GM19467 (cell line): Measurements from ENCODE around the gene CCDC179.

ENCODE experiments used
- ATAC-seq: cut with Tn5 transposase; IDR thresholded peaks from one replicate; pipeline ENCODE4 v1.9.1; 2021; ENCODE audit warnings: mild to moderate bottlenecking, moderate library complexity; ENCODE audit not compliant: unreplicated experiment

Gene CCDC179

GRCh38 chr11:22860241-22860640 lies at the start of gene CCDC179:
CCDC179 (minus strand) TSS chr11:22860474; CDS start chr11:22860421, 53 bp downstream.
- no peak for ATAC-seq

DNA sequence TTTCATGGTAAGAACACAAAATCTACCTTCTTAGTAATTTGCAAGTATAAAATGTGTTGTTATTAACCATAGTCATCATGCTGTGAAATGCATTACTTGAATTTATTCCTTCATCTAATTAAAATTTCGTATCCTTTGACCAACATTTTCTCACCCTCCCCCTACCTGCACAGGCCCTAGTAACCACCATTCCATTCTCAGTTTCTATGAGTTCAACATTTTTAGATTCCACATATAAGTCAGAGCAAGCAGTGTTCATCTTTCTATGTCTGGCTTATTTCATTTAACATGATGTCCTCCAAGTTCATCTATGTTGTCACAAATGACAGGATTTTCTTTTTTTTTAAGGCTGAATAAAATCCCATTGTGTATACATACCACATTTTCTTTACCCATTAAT lies 43.5 kb upstream of the CCDC179 start:
- ATAC-seq, result peak; percentile 58

- no peak for ATAC-seq
These were observed 41.3 kb upstream of the CCDC179 start for GRCh38 chr11:22901603-22902002.

DNA sequence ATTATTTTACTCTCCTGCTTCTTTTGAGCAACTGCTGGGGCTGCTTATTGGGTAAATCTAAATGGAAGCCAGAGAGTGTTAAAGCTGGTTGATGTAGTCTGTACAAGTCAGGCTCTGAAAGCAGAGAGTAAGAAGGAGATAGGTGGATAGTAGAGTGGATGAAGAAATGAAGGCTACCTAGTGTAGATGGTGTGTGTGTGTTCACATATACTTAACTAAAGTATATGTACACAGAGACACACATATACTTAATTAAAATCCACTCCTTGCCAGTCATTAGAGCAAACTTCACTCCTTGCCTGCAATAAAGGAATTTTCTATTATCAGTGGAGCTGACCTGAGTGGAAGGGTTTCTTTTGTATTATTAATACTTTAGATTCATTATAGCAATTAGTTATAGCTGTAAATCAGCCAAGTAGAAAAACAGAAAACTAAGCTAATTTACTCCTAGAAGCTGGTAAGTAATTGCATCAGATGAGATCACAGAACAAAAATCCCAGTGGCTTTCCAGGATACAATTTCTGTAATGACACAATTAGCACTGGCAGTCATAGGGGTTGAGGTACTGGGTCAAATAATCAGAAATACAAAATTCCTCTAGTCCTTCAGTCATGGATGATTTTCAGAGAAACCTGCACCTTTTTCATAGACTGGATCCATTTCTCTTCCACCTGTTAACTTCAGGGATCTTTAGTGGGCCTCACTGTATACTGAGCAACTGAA lies 40.7 kb upstream of the CCDC179 start:
- ATAC-seq, result no peak

DNA sequence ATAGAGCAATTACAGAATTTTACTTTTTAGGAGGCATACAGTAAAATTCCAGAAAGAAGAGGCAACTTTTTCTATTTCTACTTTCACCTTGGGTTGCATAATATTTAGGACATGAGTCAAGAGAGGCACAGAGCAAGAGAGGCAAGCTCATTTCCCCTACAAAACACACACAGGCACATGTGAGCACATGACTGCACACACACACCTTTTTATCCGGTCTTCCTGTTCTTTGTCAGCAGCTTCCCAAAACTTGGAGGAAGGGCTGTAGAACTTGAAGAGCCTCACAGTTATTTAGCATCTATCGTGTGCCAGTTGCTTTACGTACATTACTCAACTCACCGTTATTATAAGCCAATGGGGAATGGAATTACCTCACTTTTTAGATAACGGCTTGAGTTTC lies 37.8 kb upstream of the CCDC179 start:
- ATAC-seq, result no peak

- ATAC-seq, result no peak
These were observed 30.0 kb upstream of the CCDC179 start for GRCh38 chr11:22890227-22890626.

DNA sequence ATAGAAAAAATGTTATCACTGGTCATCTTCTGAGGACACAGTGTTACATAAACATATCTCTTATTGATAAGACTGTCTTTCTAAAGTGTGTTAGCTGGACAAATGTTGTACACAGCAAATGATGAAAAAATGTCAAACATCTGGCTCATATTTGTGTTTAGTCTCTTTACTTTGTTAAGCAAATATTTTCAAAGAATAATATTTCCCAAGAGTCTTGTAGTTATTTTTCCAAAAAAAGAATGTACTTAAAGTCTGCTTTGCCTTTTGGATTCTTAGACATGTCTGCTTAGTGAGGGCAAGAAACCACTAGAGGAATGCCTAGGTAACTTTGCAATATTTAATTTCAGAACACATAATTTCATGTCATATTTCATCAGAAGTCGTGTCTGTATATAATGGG lies 23.9 kb upstream of the CCDC179 start:
- ATAC-seq, result no peak

- ATAC-seq, result no peak
These were observed 19.4 kb upstream of the CCDC179 start for GRCh38 chr11:22879630-22880029.

DNA sequence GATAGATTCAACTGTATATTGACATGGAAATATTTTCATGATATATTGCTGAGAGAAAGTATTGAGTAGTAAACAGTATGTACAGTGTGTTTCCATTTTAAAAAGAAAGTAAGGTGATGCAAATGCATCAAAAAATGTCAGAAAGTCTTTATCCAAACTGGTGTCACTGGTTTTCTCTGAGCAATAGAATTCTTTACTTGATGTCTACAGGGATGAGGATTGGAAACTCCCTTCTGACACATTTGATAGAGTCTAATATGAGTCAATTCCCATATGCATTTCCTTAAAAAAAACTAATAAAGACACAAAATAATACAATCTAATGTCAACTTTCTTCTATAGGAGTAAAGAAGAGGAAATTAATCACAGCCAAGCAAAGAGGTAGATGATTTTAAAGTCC lies 18.3 kb upstream of the CCDC179 start:
- no peak for ATAC-seq

DNA sequence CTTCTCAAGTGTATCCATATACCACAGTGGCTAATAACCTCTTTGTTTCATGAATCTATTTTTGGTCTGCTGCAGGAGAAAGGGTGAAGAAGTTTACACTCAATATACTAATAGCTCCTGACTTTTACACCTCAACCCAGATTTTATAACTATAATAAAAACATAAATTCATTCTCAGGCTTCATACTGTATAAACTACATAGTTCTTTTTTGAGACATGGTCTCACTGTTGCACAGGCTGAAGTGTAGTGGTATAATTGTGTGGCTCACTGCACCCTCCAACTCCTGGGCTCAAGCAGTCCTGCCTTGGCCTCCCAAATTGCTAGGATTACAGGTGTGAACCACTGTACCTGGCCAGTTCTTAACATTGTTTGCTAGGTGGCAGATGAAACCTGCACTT lies 17.8 kb upstream of the CCDC179 start:
- no peak for ATAC-seq

DNA sequence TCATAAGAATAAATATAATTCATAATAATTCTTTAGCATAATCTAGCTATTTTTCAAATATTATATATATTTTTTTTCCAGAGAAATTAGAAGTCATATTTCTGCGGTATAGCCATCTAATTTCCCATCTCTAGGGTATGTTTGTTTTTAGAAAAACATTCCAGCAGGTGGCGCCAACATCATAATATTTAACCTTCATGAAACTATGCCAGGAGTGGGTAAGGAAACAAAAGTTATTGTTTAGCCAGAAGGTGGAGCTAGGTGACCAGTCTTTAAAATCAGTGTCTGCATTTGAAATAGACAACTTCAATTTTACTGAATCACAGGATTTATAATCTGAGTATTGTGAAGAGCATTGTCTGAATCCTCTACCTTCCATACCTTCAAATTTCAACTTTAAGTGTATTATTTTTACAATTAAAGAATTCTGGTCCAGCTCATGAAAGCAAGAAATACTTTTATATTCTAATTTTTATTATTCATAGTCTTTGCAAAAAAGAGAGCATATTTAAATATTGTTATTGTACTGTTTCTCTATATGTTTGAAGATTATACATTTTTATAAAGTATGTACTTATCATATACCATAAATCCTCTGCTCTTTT lies 15.7 kb upstream of the CCDC179 start:
- ATAC-seq, result peak; percentile 97

DNA sequence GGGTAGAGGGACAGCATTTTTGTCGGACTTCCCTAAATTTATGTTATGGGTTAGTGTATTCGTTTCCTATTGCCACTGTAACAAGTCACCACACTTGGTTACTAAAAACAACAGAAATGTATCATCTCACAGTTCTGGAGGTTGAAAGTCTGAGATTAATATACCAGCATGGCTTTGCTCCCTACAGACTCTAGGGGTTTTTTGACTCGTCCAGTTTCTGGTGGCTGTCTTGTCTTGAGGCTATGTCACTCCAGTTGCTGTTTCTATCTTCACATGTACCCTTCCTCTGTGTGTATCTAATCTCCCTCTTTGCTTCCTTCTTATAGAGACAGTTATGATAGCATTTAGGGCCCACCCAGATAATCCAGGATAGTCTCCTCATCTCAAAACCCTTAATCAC lies 9.1 kb upstream of the CCDC179 start:
- ATAC-seq, result no peak

GRCh38 chr11:22859756-22860155 lies 518 bp downstream of the CCDC179 start:
- no peak for ATAC-seq

DNA sequence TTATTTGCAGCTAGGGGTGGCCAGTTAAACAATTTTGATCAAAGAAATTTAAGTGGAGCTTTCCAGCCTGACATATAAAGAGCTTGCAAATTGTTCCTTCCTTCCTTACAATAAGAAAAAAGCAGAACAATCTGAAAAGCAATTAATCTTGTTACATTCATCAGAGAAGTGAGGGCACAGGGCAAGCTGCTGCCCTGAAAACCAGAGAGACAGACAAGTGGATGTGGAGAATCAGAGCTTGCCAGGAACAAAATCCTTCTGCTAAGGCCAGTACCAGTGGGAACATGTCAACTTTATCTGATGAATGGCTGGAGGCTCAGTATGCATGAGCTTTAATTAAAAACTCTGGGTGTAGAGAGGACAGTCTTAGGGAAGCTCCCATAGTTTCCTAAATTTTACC lies 8.8 kb downstream of the CCDC179 start:
- no peak for ATAC-seq

DNA sequence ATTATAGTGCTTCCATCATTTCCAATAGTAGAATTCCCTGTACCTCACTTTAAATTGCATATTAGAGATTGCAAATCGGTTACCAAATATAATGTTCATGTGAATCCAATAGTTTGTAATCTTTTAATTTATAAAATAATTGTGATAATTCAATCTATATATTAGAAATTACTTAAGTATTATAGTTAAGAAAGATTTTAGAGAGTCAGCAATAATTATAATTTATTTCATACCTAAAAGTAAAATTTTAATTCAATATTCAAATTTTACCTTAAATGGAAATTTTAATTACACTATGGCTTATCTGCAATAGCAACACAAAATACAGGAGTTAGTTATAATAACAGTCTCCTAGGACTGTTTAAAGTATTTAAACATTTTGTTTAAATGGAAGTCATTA lies 13.5 kb downstream of the CCDC179 start:
- ATAC-seq, result no peak

GRCh38 chr11:22832315-22833015 lies 27.8 kb downstream of the CCDC179 start:
- ATAC-seq, result no peak

DNA sequence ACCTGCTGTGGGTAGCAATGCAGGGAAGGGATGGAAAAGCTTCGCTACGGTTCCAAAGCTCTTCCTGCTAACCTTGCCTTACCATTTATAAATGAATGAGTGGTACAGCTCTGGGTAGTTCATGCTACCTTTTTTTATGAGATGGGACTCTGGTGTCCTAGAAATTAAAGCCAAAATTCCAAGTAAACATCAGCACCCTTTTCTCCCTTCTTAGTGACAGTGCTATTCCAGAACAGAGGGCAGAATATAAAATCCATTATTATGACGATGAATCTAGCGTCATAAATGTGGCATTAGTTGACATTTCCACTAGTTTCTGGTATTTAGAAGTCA lies 30.2 kb downstream of the CCDC179 start:
- ATAC-seq, result no peak

DNA sequence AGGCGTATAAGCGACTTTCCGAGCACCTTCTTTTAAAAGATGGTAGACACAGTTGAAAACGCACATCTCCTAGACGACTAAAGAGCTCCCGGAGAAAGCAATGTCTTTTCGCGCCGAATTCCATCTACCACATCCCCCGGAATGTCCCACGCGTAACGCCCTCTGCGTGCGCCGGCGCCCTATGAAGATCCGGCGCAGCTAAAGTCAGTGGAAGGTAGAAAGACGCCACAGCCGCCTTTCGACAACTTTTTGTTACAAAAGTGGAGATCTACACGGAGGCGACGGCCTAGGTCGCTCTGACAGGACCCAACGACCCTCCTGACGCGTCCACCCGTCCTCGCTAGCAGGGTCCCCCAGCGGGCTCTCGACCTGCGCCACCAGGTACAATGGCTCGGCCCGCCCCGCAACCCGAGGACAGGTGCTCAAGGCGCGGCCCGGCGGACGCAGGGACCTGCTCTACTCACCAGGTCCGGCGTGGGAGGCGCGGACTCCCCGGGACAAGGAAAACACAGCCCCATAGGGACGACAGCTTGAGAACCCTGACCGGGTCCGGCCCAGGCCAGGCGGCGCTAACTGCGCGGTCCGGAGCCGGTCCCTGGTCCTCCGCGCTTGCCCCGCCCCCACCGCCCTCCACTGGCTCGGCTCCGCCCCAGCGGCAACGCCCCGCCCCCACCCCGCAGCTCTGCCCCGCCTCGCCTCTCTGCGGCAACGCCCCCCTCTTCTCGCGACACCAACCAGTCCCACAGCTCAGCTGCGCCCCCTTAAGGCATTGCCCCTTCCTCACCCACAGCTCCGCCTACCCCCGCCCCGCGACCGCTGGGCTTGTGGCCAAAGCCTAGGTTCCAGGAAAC lies 30.8 kb downstream of the CCDC179 start, which contains the start of gene SVIP:
SVIP (minus strand) TSS at position 571 of the 851 bp plus-strand sequence; CDS start at position 518, 53 bp downstream.
- ATAC-seq, result peak; percentile 92

GRCh38 chr11:22828373-22828772 lies 31.9 kb downstream of the CCDC179 start:
- ATAC-seq, result no peak

- ATAC-seq, result no peak
These were observed 38.1 kb downstream of the CCDC179 start for GRCh38 chr11:22822203-22822602.

DNA sequence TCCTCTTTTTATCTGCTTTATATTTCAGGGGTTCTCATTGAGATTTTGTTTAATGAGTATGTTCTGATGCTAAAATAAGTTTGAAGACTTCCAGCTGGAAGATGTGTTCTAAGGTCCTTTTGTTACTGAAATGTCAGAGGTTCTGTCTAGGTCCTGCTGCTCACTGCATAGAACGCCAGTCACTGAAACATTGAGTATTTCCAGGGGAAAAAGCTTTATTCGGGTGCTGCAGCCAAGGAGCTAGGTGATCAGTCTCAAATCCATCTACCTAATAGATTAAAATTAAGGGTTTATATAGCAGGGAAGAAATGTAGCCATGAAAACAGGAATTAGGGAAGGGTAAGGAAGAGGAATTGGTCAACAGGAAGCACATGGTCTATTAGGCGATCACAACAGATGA lies 50.4 kb downstream of the CCDC179 start:
- no peak for ATAC-seq
